Measurements from ENCODE around the gene ZNF335.

DNA sequence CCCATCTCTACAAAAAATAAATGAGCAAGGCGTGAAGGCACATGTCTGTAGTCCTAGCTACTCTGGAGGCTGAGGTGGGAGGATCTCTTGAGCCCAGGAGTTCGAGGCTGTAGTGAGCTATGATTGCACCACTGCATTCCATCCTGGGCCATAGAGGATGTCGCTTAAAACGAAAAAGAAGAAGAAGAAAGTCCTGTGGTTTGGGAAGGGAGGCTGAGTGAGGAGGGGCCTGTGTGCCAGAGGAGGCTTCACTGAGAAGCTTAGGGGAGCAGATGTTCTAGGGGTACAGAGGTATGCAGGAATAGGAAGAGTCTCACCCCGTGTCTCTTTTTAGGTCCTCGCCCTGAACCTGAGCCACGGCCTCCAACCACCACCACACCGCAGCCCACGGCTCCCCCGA, 40.9 kb upstream of the ZNF335 start:
- TF ChIP-seq CTCF (conservative IDR thresholded peaks at IDR 0.05) = no peak
- no peak for TF ChIP-seq ZFX (IDR thresholded peaks at IDR 0.05)
